ENCODE results near the gene PFKFB3.

The PFKFB3 gene

GRCh38 chr10:6167456-6167855 lies 35.3 kb upstream of the PFKFB3 start:
- no peak overlapping the region for H3K9ac ChIP-seq (ENCODE audit: low read length)
- no peak overlapping the region for H3K4me3 ChIP-seq (ENCODE audit: insufficient read depth, low read length, poor library complexity, severe bottlenecking)
- peaks cover 87% of the 10 kb centered on the region for H3K79me2 ChIP-seq (ENCODE audit: insufficient read depth, low read length)
- peaks cover 4% of the 10 kb centered on the region; the same call in 1 of the 2 replicates for H3K36me3 ChIP-seq (ENCODE audit: low read length)
- H3K4me2 ChIP-seq (ENCODE audit: low read depth, low read length, poor library complexity, severe bottlenecking), result no peak overlapping the region
- no peaks in the 10 kb centered on the region for H3K27me3 ChIP-seq (ENCODE audit: low read length)
- peaks cover 8% of the 10 kb centered on the region for H3F3A ChIP-seq (ENCODE audit: insufficient read depth)
- H4K20me1 ChIP-seq (ENCODE audit: low read depth, low read length), result peaks cover 10% of the 10 kb centered on the region; the same call in 1 of the 2 replicates
- no peak overlapping the region for H2AFZ ChIP-seq (ENCODE audit: low read depth, low read length, severe bottlenecking)
- no peak for TF ChIP-seq EZH2phosphoT487 (conservative IDR thresholded peaks at IDR 0.05; ENCODE audit: low read length)
- no peak for TF ChIP-seq CTCF (IDR thresholded peaks at IDR 0.05; ENCODE audit: insufficient read depth, low read length, poor library complexity, severe bottlenecking)
- no peaks in the 10 kb centered on the region for H3K9me2 ChIP-seq (replicated peaks; ENCODE audit: insufficient read depth, low read length)
- H3K27ac ChIP-seq (ENCODE audit: low read depth, low read length), result no peak overlapping the region
- H3K9me3 ChIP-seq (ENCODE audit: insufficient read depth, low read length), result no peaks in the 10 kb centered on the region

- Histone ChIP-seq H4K20me1 (ENCODE audit: low read depth, low read length) (peaks cover 10% of the 10 kb centered on the region; the same call in 1 of the 2 replicates), H2AFZ (ENCODE audit: low read depth, low read length, severe bottlenecking) (no peak overlapping the region), H3K9me3 (ENCODE audit: insufficient read depth, low read length) (no peaks in the 10 kb centered on the region), H3K79me2 (ENCODE audit: insufficient read depth, low read length) (peaks cover 92% of the 10 kb centered on the region), H3K36me3 (ENCODE audit: low read length) (peaks cover 4% of the 10 kb centered on the region; the same call in 1 of the 2 replicates), H3F3A (ENCODE audit: insufficient read depth) (peaks cover 1% of the 10 kb centered on the region), H3K27ac (ENCODE audit: low read depth, low read length) (no peak overlapping the region), H3K27me3 (ENCODE audit: low read length) (no peaks in the 10 kb centered on the region), H3K9me2 (replicated peaks; ENCODE audit: insufficient read depth, low read length) (no peaks in the 10 kb centered on the region), H3K4me3 (ENCODE audit: insufficient read depth, low read length, poor library complexity, severe bottlenecking) (no peak overlapping the region), H3K9ac (ENCODE audit: low read length) (no peak overlapping the region), H3K4me2 (ENCODE audit: low read depth, low read length, poor library complexity, severe bottlenecking) (no peak overlapping the region)
- TF ChIP-seq CTCF (IDR thresholded peaks at IDR 0.05; ENCODE audit: insufficient read depth, low read length, poor library complexity, severe bottlenecking), result no peak
- TF ChIP-seq EZH2phosphoT487 (conservative IDR thresholded peaks at IDR 0.05; ENCODE audit: low read length), result no peak
Observed at GRCh38 chr10:6168084-6168483, 34.6 kb upstream of the PFKFB3 start.

GRCh38 chr10:6170638-6171037 lies 32.1 kb upstream of the PFKFB3 start:
- H3K9me3 ChIP-seq (ENCODE audit: insufficient read depth, low read length), result no peaks in the 10 kb centered on the region
- H3K4me2 ChIP-seq (ENCODE audit: low read depth, low read length, poor library complexity, severe bottlenecking), result no peak overlapping the region
- H3K9me2 ChIP-seq (replicated peaks; ENCODE audit: insufficient read depth, low read length), result no peaks in the 10 kb centered on the region
- no peak overlapping the region for H3K4me3 ChIP-seq (ENCODE audit: insufficient read depth, low read length, poor library complexity, severe bottlenecking)
- no peaks in the 10 kb centered on the region for H3K27me3 ChIP-seq (ENCODE audit: low read length)
- H3K36me3 ChIP-seq (ENCODE audit: low read length), result peaks cover 4% of the 10 kb centered on the region; the same call in 1 of the 2 replicates
- no peak overlapping the region for H2AFZ ChIP-seq (ENCODE audit: low read depth, low read length, severe bottlenecking)
- H3K9ac ChIP-seq (ENCODE audit: low read length), result no peak overlapping the region
- H3K79me2 ChIP-seq (ENCODE audit: insufficient read depth, low read length), result peaks cover 88% of the 10 kb centered on the region
- no peaks in the 10 kb centered on the region for H3F3A ChIP-seq (ENCODE audit: insufficient read depth)
- H4K20me1 ChIP-seq (ENCODE audit: low read depth, low read length), result peaks cover 10% of the 10 kb centered on the region; the same call in 1 of the 2 replicates
- TF ChIP-seq CTCF (IDR thresholded peaks at IDR 0.05; ENCODE audit: insufficient read depth, low read length, poor library complexity, severe bottlenecking) (no peak), EZH2phosphoT487 (conservative IDR thresholded peaks at IDR 0.05; ENCODE audit: low read length) (no peak)
- H3K27ac ChIP-seq (ENCODE audit: low read depth, low read length), result no peak overlapping the region

Data from SU-DHL-6 (cell line).